ENCODE measurements around the gene ADAM8. TPM values are rescaled to one million over a fixed set of nuclear protein-coding genes. Genes with fewer than 3 reads are reported as not detected.

Gene ADAM8
- total RNA-seq (1.0 and 2.0 TPM in 2 replicates), polyA plus RNA-seq (0.23 and 0.26 TPM in 2 replicates), polyA minus RNA-seq (ENCODE audit: low replicate concordance) (0.26 TPM in 1 of 2 replicates, not detected in the other)
- 0.26 and 0.47 TPM in 2 replicates for polyA plus RNA-seq (2012)

DNA sequence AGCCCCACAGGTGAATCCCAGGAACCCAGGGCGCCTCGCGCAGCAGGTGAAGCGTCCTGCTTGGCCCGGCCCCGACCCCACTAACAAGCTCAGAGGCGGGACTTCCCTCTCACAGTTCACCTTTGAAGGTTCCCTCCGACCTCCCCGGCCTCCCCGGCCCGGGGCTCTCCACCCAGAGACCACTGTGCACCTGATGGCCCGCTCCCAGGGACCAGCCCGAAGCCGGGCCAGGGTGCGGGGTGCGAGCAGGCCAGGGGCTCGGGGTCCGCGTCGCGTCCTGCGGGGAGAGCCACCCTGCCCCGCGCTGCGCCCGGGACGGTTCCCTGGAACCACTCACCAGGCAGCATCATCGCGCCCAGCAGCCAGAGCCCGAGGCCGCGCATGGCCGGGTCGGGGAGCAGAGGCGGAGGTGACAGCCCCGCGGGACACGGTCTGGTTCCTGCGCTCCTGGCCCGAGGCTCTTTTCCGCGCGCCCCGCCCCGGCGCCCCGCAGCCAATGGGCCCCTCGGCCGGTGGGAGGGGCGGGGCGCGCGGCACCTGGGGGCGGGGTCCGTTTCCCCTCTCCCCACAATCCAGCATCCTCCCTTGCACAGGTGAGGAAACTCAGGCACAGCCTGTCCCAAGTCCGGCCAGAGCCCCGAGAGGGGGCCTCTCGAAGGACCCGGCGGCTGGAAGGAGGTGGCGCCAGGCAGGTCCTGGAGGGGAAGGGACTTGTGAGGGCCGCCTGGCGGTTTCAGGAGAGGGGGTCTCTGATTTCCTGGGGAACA is at the start of gene ADAM8:
Gene ADAM8, minus strand, starts transcription at position 434 of the 767 bp plus-strand sequence. Its CDS starts 51 bp downstream, at position 383.
- TF ChIP-seq, protein P1, sequence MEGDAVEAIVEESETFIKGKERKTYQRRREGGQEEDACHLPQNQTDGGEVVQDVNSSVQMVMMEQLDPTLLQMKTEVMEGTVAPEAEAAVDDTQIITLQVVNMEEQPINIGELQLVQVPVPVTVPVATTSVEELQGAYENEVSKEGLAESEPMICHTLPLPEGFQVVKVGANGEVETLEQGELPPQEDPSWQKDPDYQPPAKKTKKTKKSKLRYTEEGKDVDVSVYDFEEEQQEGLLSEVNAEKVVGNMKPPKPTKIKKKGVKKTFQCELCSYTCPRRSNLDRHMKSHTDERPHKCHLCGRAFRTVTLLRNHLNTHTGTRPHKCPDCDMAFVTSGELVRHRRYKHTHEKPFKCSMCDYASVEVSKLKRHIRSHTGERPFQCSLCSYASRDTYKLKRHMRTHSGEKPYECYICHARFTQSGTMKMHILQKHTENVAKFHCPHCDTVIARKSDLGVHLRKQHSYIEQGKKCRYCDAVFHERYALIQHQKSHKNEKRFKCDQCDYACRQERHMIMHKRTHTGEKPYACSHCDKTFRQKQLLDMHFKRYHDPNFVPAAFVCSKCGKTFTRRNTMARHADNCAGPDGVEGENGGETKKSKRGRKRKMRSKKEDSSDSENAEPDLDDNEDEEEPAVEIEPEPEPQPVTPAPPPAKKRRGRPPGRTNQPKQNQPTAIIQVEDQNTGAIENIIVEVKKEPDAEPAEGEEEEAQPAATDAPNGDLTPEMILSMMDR (conservative IDR thresholded peaks at IDR 0.05 in 1 of 2, IDR thresholded peaks at IDR 0.05 in 1 of 2; ENCODE audit: low read depth in 1 of 2, low read length in 2 of 2), result no peak
- no peak for TF ChIP-seq EZH2 (IDR thresholded peaks at IDR 0.05; ENCODE audit: low read length, missing control alignments)
- H3K27me3 ChIP-seq (ENCODE audit: control insufficient read depth, insufficient read depth, low read length), result no peaks in the 10 kb centered on the region
- no peak within 1 kb of the TSS for H3K27ac ChIP-seq (ENCODE audit: insufficient read depth, low read length)
- no peak within 1 kb of the TSS for H3K9ac ChIP-seq (ENCODE audit: insufficient read depth, low read length)
- H3K79me2 ChIP-seq (ENCODE audit: control insufficient read depth, insufficient read depth, low read length), result no peaks in the 10 kb centered on the region
- peak within 1 kb of the TSS; percentile 44 for H3K4me2 ChIP-seq (ENCODE audit: extremely low read depth, insufficient read depth, low read length)
- no peaks in the 10 kb centered on the region for H4K20me1 ChIP-seq (ENCODE audit: control insufficient read depth, extremely low read depth, insufficient read depth, low read length)
- no peaks in the 10 kb centered on the region for H3K9me3 ChIP-seq (ENCODE audit: control insufficient read depth, insufficient read depth, low read depth, low read length)
- no peak within 1 kb of the TSS for H3K4me3 ChIP-seq (replicated peaks in 1 of 4; ENCODE audit: control extremely low read depth in 1 of 4, insufficient read depth in 1 of 4, low read depth in 3 of 4, low read length in 4 of 4)
- no peak for DNase-seq (ENCODE audit: low read depth in 2 of 2)
- peaks cover 6% of the 10 kb centered on the region for H3K4me1 ChIP-seq (ENCODE audit: control insufficient read depth, extremely low read depth, insufficient read depth, low read length)
- peaks cover 8% of the 10 kb centered on the region for H3K36me3 ChIP-seq (ENCODE audit: control insufficient read depth, insufficient read depth, low read length)
- no peak within 1 kb of the TSS for H2AFZ ChIP-seq (ENCODE audit: low read length)

DNA sequence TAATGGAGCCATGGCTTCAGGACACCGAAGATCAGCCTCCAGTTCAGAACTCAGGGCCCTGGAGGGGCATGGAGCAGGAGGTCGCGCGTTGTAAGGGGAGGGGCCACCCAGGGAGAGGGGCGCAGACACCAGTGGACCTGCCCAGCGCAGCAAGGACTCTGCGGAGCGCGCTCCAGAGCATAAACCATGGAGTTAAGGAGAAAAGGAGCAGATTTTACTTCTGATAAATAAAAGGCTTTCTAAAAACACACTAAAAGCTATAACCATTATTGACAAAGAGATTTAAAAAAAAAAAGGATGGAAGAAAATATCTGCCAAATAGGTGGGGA is 49.5 kb upstream of the ADAM8 start:
- Histone ChIP-seq H2AFZ (ENCODE audit: low read length) (no peak overlapping the region), H3K27ac (ENCODE audit: insufficient read depth, low read length) (no peak overlapping the region), H3K9ac (ENCODE audit: insufficient read depth, low read length) (no peak overlapping the region), H3K36me3 (ENCODE audit: control insufficient read depth, insufficient read depth, low read length) (no peaks in the 10 kb centered on the region), H3K27me3 (ENCODE audit: control insufficient read depth, insufficient read depth, low read length) (peaks cover 18% of the 10 kb centered on the region), H3K79me2 (ENCODE audit: control insufficient read depth, insufficient read depth, low read length) (no peaks in the 10 kb centered on the region), H3K4me3 (replicated peaks in 1 of 4; ENCODE audit: control extremely low read depth in 1 of 4, insufficient read depth in 1 of 4, low read depth in 3 of 4, low read length in 4 of 4) (peak overlapping the region in 2 of 4 experiments; percentile 24 to 50), H4K20me1 (ENCODE audit: control insufficient read depth, extremely low read depth, insufficient read depth, low read length) (no peaks in the 10 kb centered on the region), H3K9me3 (ENCODE audit: control insufficient read depth, insufficient read depth, low read depth, low read length) (no peaks in the 10 kb centered on the region), H3K4me2 (ENCODE audit: extremely low read depth, insufficient read depth, low read length) (peak overlapping the region; percentile 44), H3K4me1 (ENCODE audit: control insufficient read depth, extremely low read depth, insufficient read depth, low read length) (peaks cover 9% of the 10 kb centered on the region)
- TF ChIP-seq, protein P1 (conservative IDR thresholded peaks at IDR 0.05 in 1 of 2, IDR thresholded peaks at IDR 0.05 in 1 of 2; ENCODE audit: low read depth in 1 of 2, low read length in 2 of 2), result no peak
- TF ChIP-seq EZH2 (IDR thresholded peaks at IDR 0.05; ENCODE audit: low read length, missing control alignments), result peak; percentile 80
- no peak for DNase-seq (ENCODE audit: low read depth in 2 of 2)

DNA sequence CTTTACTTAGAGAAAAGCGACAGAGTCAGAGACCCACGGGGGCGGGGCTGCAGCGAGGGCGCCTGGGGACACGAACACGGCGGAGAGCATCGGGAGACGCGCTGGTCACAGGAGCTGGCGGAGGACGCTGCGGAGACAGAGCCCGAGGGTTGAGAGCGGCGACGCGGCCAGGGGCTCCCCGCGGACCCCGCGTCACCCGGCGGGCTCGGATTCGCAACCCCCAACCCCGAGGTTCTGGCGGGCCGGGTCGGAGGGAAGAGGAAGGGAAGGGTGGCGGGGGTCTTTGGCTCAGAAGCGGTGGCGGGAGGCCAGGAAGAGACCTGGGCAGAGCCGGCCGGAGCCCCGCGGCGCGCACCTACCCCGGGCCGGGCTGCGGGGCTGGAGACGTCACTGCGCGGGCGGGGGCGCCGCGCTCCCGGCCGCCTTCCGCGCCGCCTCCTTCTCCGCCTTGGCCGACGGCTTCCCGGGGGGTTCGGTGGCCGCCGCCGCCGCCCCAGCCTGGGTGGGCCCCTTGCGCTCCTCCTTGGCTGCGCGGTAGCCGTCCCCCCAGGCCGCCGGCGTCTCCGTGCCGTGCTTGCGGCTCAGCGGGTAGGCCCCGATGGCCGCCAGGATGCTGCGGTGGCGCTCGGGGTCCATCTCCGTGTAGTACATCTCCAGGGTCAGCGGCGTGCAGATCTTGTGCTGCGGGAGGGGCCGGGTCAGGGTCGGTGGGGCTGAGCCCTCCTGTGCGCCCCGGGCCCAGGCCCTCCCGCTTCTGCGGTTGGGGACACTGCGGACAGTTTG is 49.0 kb upstream of the ADAM8 start:
- no peaks in the 10 kb centered on the region for H4K20me1 ChIP-seq (ENCODE audit: control insufficient read depth, extremely low read depth, insufficient read depth, low read length)
- no peaks in the 10 kb centered on the region for H3K79me2 ChIP-seq (ENCODE audit: control insufficient read depth, insufficient read depth, low read length)
- H3K4me3 ChIP-seq (replicated peaks in 1 of 4; ENCODE audit: control extremely low read depth in 1 of 4, insufficient read depth in 1 of 4, low read depth in 3 of 4, low read length in 4 of 4), result peak overlapping the region; percentile 23 to 50 (median 30)
- peak overlapping the region; percentile 37 for H3K9ac ChIP-seq (ENCODE audit: insufficient read depth, low read length)
- no peak for DNase-seq (ENCODE audit: low read depth in 2 of 2)
- H3K9me3 ChIP-seq (ENCODE audit: control insufficient read depth, insufficient read depth, low read depth, low read length), result no peaks in the 10 kb centered on the region
- peaks cover 9% of the 10 kb centered on the region for H3K4me1 ChIP-seq (ENCODE audit: control insufficient read depth, extremely low read depth, insufficient read depth, low read length)
- peak overlapping the region; percentile 51 for H3K4me2 ChIP-seq (ENCODE audit: extremely low read depth, insufficient read depth, low read length)
- H3K27me3 ChIP-seq (ENCODE audit: control insufficient read depth, insufficient read depth, low read length), result peaks cover 13% of the 10 kb centered on the region
- no peaks in the 10 kb centered on the region for H3K36me3 ChIP-seq (ENCODE audit: control insufficient read depth, insufficient read depth, low read length)
- peak; percentile 94 for TF ChIP-seq EZH2 (IDR thresholded peaks at IDR 0.05; ENCODE audit: low read length, missing control alignments)
- TF ChIP-seq, protein P1 (conservative IDR thresholded peaks at IDR 0.05 in 1 of 2, IDR thresholded peaks at IDR 0.05 in 1 of 2; ENCODE audit: low read depth in 1 of 2, low read length in 2 of 2), result no peak
- H2AFZ ChIP-seq (ENCODE audit: low read length), result peak overlapping the region; percentile 30
- H3K27ac ChIP-seq (ENCODE audit: insufficient read depth, low read length), result no peak overlapping the region
